H9 (cell line): Measurements from ENCODE around the gene EXOC3. TPM values are rescaled to one million over a fixed set of nuclear protein-coding genes. Genes with fewer than 3 reads are reported as not detected.

ENCODE experiments used
- DNase-seq: peaks from one replicate; pipeline ENCODE4 v3.0.0-alpha.2; 2017
- H2AFZ ChIP-seq: one replicate; pipeline ENCODE4 v1.6.1; 2013; ENCODE audit warnings: mild to moderate bottlenecking, low read length, control low read depth, moderate library complexity
- H2AK5ac ChIP-seq: 2 replicates; pipeline ENCODE4 v1.6.1; 2013; ENCODE audit warnings: low read length, control low read depth, mixed read lengths; ENCODE audit not compliant: insufficient read length
- H2BK120ac ChIP-seq: one replicate; pipeline ENCODE4 v1.6.1; 2013; ENCODE audit warnings: low read depth, mild to moderate bottlenecking, low read length, control low read depth, inconsistent platforms; ENCODE audit not compliant: poor library complexity, severe bottlenecking
- H2BK12ac ChIP-seq: 2 replicates; pipeline ENCODE4 v1.6.1; 2013; ENCODE audit warnings: low read length, control low read depth, mixed read lengths, low read depth; ENCODE audit not compliant: insufficient read length
- H2BK15ac ChIP-seq: 2 replicates; pipeline ENCODE4 v1.6.1; 2013; ENCODE audit warnings: low read depth, low read length, control low read depth
- H2BK20ac ChIP-seq: one replicate; pipeline ENCODE4 v1.6.1; 2013; ENCODE audit warnings: low read depth, mild to moderate bottlenecking, low read length, control low read depth, inconsistent platforms; ENCODE audit not compliant: poor library complexity, severe bottlenecking
- H2BK5ac ChIP-seq: 2 replicates; pipeline ENCODE4 v1.6.1; 2013; ENCODE audit warnings: low read length, control low read depth, mixed read lengths; ENCODE audit not compliant: insufficient read length
- H3K14ac ChIP-seq: 2 replicates; pipeline ENCODE4 v1.6.1; 2013; ENCODE audit warnings: low read length, control low read depth; ENCODE audit not compliant: insufficient read depth
- H3K18ac ChIP-seq: 2 replicates; pipeline ENCODE4 v1.6.1; 2013; ENCODE audit warnings: low read depth, mild to moderate bottlenecking, mixed read lengths, low read length, control low read depth; ENCODE audit not compliant: insufficient read length
- H3K23ac ChIP-seq: 2 replicates; pipeline ENCODE4 v1.6.1; 2013; ENCODE audit warnings: low read length, control low read depth, mixed read lengths, low read depth; ENCODE audit not compliant: insufficient read length
- H3K23me2 ChIP-seq: 2 replicates; pipeline ENCODE4 v1.6.1; 2013; ENCODE audit warnings: low read depth, mild to moderate bottlenecking, mixed read lengths, low read length, control low read depth; ENCODE audit not compliant: insufficient read length, poor library complexity, severe bottlenecking
- H3K27ac ChIP-seq: 2 replicates; pipeline ENCODE4 v1.5.1; 2013; ENCODE audit warnings: low read length, control low read depth, mixed read lengths, low read depth; ENCODE audit not compliant: insufficient read length
- H3K27me3 ChIP-seq: 2 replicates; pipeline ENCODE4 v1.6.1; 2013; ENCODE audit warnings: low read length, control low read depth, inconsistent platforms; ENCODE audit not compliant: insufficient read depth
- H3K4ac ChIP-seq: 2 replicates; pipeline ENCODE4 v1.6.1; 2013; ENCODE audit warnings: low read depth, mild to moderate bottlenecking, control low read depth, inconsistent platforms, low read length, moderate library complexity
- H3K4me1 ChIP-seq: 2 replicates; pipeline ENCODE4 v1.6.1; 2013; ENCODE audit warnings: low read length, control low read depth, inconsistent platforms; ENCODE audit not compliant: insufficient read depth
- H3K4me2 ChIP-seq: 2 replicates; pipeline ENCODE4 v1.6.1; 2013; ENCODE audit warnings: low read length, control low read depth, mixed read lengths; ENCODE audit not compliant: insufficient read length, insufficient read depth
- H3K56ac ChIP-seq: 2 replicates; pipeline ENCODE4 v1.6.1; 2013; ENCODE audit warnings: low read depth, mild to moderate bottlenecking, mixed read lengths, low read length, control low read depth; ENCODE audit not compliant: insufficient read length
- H3K79me1 ChIP-seq: 2 replicates; pipeline ENCODE4 v1.6.1; 2013; ENCODE audit warnings: low read depth, mild to moderate bottlenecking, moderate library complexity, low read length, control low read depth, inconsistent platforms; ENCODE audit not compliant: insufficient read depth, poor library complexity, severe bottlenecking
- H3K79me2 ChIP-seq: 2 replicates; pipeline ENCODE4 v1.6.1; 2013; ENCODE audit warnings: low read length, control low read depth, inconsistent platforms; ENCODE audit not compliant: insufficient read depth
- H3K9ac ChIP-seq: 2 replicates; pipeline ENCODE4 v1.6.1; 2013; ENCODE audit warnings: low read length, control low read depth, mixed read lengths; ENCODE audit not compliant: insufficient read length; ENCODE audit errors: extremely low read depth
- H3K9me3 ChIP-seq: one replicate; pipeline ENCODE4 v1.6.1; 2013; ENCODE audit warnings: low read depth, low read length, inconsistent platforms; ENCODE audit not compliant: control insufficient read depth
- H3T11ph ChIP-seq: one replicate; pipeline ENCODE4 v1.6.1; 2013; ENCODE audit warnings: mild to moderate bottlenecking, low read length, control low read depth, inconsistent platforms
- H4K20me1 ChIP-seq: one replicate; pipeline ENCODE4 v1.6.1; 2013; ENCODE audit not compliant: control insufficient read depth, insufficient read length, insufficient read depth
- H4K5ac ChIP-seq: 2 replicates; pipeline ENCODE4 v1.6.1; 2013; ENCODE audit warnings: low read depth, mild to moderate bottlenecking, mixed read lengths, low read length, control low read depth; ENCODE audit not compliant: insufficient read length
- H4K8ac ChIP-seq: replicated peaks from 2 replicates; pipeline ENCODE4 v1.6.1; 2013; ENCODE audit warnings: low read length, control low read depth, mixed read lengths, low read depth; ENCODE audit not compliant: insufficient read length
- H4K91ac ChIP-seq: 2 replicates; pipeline ENCODE4 v1.6.1; 2013; ENCODE audit warnings: low read depth, mild to moderate bottlenecking, moderate library complexity, mixed read lengths, low read length, control low read depth; ENCODE audit not compliant: insufficient read length
- H3K27ac Mint-ChIP-seq, 3 experiments: 2 replicates in 2 of 3; 3 replicates in 1 of 3; pipeline ENCODE4 v1.8.0; 2020 to 2021; ENCODE audit warnings: mixed read lengths in 3 of 3, mild to moderate bottlenecking in 1 of 3, moderate library complexity in 1 of 3
- H3K27me3 Mint-ChIP-seq: 2 replicates; pipeline ENCODE4 v1.8.0; 2021; ENCODE audit warnings: low read depth, mild to moderate bottlenecking, moderate library complexity, mixed read lengths
- H3K36me3 Mint-ChIP-seq, 3 experiments: 2 replicates in 2 of 3; 3 replicates in 1 of 3; pipeline ENCODE4 v1.8.0; 2020 to 2021; ENCODE audit warnings: low read depth in 3 of 3, mixed read lengths in 3 of 3; ENCODE audit not compliant: insufficient read depth in 1 of 3
- H3K4me1 Mint-ChIP-seq, 2 experiments: 2 replicates each; pipeline ENCODE4 v1.8.0; 2020; ENCODE audit warnings: mixed read lengths in 2 of 2
- H3K4me3 Mint-ChIP-seq, 2 experiments: 2 replicates in 1 of 2; 3 replicates in 1 of 2; pipeline ENCODE4 v1.8.0; 2020 to 2021; ENCODE audit warnings: mild to moderate bottlenecking in 2 of 2, mixed read lengths in 2 of 2, moderate library complexity in 1 of 2
- H3K9me3 Mint-ChIP-seq, 2 experiments: 2 replicates in 1 of 2; 3 replicates in 1 of 2; pipeline ENCODE4 v1.8.0; 2020; ENCODE audit warnings: mild to moderate bottlenecking in 2 of 2, mixed read lengths in 2 of 2, moderate library complexity in 1 of 2
- WGBS: extraction: QIAGEN DNeasy Blood & Tissue Kit; methylation state at CpG from one replicate; pipeline ENCODE4 v1.1.7; 2013; ENCODE audit warnings: missing lambda C conversion rate, low lambda C conversion rate, mixed read lengths; ENCODE audit not compliant: insufficient read length; ENCODE audit errors: extremely low coverage; 5-methylcytosine and 5-hydroxymethylcytosine counted together
- total RNA-seq: library from RNA; stranded (reverse); gene quantifications from 2 replicates; pipeline ENCODE4 v1.2.1, GENCODE V29; 2021
- TF ChIP-seq, protein P1 (sequence below): fragments of 200-600 bp; sonication (generic); conservative IDR thresholded peaks from 3 replicates; pipeline ENCODE4 v1.8.0; 2021; ENCODE audit warnings: antibody characterized with exemption, mild to moderate bottlenecking

Gene EXOC3
- total RNA-seq, 1 experiment from 2014 or later: 36.7 TPM

DNA sequence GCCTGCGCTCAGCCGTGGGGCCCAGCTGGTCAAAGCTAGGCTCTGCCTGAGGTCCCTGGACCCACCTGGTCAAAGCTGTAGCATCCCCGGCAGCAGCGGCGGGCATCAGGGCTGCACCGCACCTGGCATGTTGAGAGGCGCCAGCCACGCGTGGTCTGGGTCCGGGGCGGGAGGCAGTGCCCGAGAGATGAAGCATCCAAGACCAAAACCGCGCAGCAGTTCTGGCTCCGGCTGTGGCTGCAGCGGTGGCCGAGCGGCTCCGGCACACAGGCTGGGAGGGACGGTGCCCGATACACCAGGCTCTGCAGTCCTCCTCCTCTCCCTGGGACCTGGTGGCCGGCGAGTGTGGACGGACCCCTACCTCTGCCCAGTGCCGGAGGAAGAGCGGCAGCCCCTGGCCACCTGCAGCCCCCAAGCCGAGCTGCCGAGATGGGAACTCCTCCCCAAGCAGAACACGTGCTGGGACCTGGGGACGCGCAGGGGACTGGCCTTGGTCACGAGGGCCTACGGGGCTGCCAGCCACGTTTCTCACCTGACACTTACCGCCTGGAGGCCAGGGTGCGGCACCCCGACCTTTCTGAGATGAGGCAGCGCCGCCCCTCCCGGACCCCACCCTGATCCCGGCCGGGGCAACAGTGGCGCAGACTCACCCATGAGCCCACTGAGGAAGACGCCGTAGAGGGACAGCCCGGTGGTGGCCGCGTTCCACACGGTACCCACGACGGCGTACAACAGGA, 48.3 kb downstream of the EXOC3 start:
- H3K9me3 ChIP-seq: no peaks in the 10 kb centered on the region
- H3K4ac ChIP-seq: no peak overlapping the region
- WGBS: no CpG with 5 or more reads among the region's 52 CpGs
- H3K27me3 Mint-ChIP-seq: peaks cover 40% of the 10 kb centered on the region
- no peaks in the 10 kb centered on the region; a peak in 1 of 5 replicates for H3K9me3 Mint-ChIP-seq
- H4K20me1 ChIP-seq: no peaks in the 10 kb centered on the region
- no peak overlapping the region for H2BK20ac ChIP-seq
- no peak overlapping the region for H4K91ac ChIP-seq
- no peaks in the 10 kb centered on the region; the same call in 1 of the 2 replicates for H3K4me1 ChIP-seq
- no peak overlapping the region for H3K18ac ChIP-seq
- no peak overlapping the region for H2BK120ac ChIP-seq
- no peaks in the 10 kb centered on the region for H3K79me1 ChIP-seq
- no peak overlapping the region for H2AK5ac ChIP-seq
- no peak overlapping the region for H4K8ac ChIP-seq
- no peak overlapping the region for H3T11ph ChIP-seq
- no peak overlapping the region for H3K4me3 Mint-ChIP-seq
- no peak overlapping the region for H2AFZ ChIP-seq
- H3K23me2 ChIP-seq: no peaks in the 10 kb centered on the region
- no peak overlapping the region for H2BK12ac ChIP-seq
- H3K79me2 ChIP-seq: no peaks in the 10 kb centered on the region
- no peak overlapping the region for H3K27ac ChIP-seq
- peaks cover 8 to 18% of the 10 kb centered on the region in 2 experiments for H3K4me1 Mint-ChIP-seq
- no peak overlapping the region for H3K9ac ChIP-seq
- no peak overlapping the region for H3K23ac ChIP-seq
- no peak overlapping the region for H3K27ac Mint-ChIP-seq
- H3K36me3 Mint-ChIP-seq: no peaks in the 10 kb centered on the region; a peak in 1 of 7 replicates
- DNase-seq: no peak
- no peak overlapping the region for H2BK15ac ChIP-seq
- no peak overlapping the region for H3K4me2 ChIP-seq
- no peak overlapping the region for H2BK5ac ChIP-seq
- TF ChIP-seq, protein P1, sequence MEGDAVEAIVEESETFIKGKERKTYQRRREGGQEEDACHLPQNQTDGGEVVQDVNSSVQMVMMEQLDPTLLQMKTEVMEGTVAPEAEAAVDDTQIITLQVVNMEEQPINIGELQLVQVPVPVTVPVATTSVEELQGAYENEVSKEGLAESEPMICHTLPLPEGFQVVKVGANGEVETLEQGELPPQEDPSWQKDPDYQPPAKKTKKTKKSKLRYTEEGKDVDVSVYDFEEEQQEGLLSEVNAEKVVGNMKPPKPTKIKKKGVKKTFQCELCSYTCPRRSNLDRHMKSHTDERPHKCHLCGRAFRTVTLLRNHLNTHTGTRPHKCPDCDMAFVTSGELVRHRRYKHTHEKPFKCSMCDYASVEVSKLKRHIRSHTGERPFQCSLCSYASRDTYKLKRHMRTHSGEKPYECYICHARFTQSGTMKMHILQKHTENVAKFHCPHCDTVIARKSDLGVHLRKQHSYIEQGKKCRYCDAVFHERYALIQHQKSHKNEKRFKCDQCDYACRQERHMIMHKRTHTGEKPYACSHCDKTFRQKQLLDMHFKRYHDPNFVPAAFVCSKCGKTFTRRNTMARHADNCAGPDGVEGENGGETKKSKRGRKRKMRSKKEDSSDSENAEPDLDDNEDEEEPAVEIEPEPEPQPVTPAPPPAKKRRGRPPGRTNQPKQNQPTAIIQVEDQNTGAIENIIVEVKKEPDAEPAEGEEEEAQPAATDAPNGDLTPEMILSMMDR: no peak
- no peak overlapping the region for H3K56ac ChIP-seq
- no peak overlapping the region for H3K14ac ChIP-seq
- no peak overlapping the region for H4K5ac ChIP-seq
- H3K27me3 ChIP-seq: peaks cover 30% of the 10 kb centered on the region; the same call in 1 of the 2 replicates
